WI38 (cell line): ENCODE data around the gene LGI2.

Experiments
- H3K4me3 ChIP-seq: 2 replicates; pipeline ENCODE4 v1.5.1; 2011; ENCODE audit warnings: low read depth, mild to moderate bottlenecking, control low read depth, low read length
- TF ChIP-seq, protein P1 (sequence below): IDR thresholded peaks from 2 replicates; pipeline ENCODE4 v1.5.1; 2012; ENCODE audit warnings: low read depth, mild to moderate bottlenecking, control low read depth, low read length

Gene LGI2

GRCh38 chr4:25050370-25051078, 19.8 kb upstream of the LGI2 start:
- H3K4me3 ChIP-seq = no peak overlapping the region
- TF ChIP-seq, protein P1, sequence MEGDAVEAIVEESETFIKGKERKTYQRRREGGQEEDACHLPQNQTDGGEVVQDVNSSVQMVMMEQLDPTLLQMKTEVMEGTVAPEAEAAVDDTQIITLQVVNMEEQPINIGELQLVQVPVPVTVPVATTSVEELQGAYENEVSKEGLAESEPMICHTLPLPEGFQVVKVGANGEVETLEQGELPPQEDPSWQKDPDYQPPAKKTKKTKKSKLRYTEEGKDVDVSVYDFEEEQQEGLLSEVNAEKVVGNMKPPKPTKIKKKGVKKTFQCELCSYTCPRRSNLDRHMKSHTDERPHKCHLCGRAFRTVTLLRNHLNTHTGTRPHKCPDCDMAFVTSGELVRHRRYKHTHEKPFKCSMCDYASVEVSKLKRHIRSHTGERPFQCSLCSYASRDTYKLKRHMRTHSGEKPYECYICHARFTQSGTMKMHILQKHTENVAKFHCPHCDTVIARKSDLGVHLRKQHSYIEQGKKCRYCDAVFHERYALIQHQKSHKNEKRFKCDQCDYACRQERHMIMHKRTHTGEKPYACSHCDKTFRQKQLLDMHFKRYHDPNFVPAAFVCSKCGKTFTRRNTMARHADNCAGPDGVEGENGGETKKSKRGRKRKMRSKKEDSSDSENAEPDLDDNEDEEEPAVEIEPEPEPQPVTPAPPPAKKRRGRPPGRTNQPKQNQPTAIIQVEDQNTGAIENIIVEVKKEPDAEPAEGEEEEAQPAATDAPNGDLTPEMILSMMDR = no peak

DNA sequence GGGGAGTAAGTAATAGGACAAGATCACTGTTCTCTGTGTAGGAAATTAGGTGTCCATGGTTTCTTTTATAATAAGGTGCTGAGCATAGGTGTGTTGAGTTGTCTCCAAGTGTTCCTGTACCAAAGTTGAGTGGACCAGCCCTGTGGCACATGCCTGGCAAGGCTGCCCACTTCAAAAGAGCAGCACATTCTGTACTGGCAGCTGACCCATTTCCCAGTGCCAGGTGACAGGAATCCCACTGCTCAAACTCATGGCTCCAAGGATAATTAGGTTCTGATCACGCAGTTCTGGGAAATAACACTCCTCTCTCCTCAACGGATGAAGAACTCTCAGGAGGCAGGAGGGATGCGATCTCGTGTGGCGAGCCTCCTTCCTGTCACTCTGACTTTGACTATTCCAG, 12.8 kb upstream of the LGI2 start:
- no peak overlapping the region for H3K4me3 ChIP-seq

DNA sequence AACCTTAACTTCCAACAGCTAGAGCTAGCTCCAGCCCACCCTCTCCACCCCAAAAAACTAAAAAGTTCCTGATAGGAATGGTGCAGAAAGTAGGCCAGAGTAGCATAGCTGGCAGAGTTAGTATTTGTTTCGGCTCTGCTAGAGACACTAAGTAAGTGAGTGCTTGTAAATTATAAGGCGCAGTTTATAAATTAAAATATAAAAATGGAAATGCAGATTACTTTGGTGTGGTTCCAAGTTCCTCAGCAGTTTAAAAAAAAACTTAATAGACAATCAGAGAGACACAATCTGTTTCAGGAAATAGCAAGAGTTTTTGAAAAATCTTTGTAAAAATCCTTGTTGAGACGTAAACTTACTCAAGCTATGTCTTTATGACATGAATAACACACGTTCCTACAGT, 2.8 kb upstream of the LGI2 start:
- TF ChIP-seq, protein P1 = no peak
- no peak overlapping the region for H3K4me3 ChIP-seq

More for the DNA sequence above, 12.8 kb upstream of the LGI2 start:
- TF ChIP-seq, protein P1 = no peak

- no peak overlapping the region for H3K4me3 ChIP-seq
- TF ChIP-seq, protein P1 = no peak
These were observed 1.4 kb upstream of the LGI2 start for GRCh38 chr4:25032126-25032525.

DNA sequence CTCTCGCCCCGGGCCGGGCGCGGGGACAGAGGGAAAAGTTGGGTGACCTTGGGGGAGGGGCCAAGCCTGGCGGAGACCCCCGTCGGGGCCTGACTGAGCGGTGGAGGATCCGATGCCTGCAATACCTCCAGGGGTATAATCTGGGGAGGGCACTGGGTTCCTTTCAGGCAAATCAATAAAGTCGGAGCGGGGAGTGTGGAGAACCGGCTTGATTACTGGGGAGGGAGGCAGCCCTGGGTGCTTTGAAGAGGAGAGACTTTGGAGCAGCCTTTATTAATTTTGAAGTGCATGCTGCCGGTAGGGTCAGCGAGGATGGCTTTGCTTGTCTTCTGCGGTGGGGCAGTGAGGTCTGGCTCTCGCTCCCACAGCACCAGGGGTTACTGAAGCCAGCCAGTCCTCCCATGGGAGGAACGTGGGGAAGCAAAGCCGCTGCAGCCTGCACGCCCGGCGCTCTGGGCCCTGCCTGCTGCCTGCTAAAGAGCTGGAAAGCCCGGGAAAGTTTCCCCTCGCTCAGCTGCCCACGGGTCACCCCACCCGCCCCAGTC, 403 bp upstream of the LGI2 start:
- TF ChIP-seq, protein P1 = no peak
- no peak overlapping the region for H3K4me3 ChIP-seq

- no peak overlapping the region for H3K4me3 ChIP-seq
- TF ChIP-seq, protein P1 = no peak
These were observed 1.1 kb downstream of the LGI2 start for GRCh38 chr4:25029479-25030276.

DNA sequence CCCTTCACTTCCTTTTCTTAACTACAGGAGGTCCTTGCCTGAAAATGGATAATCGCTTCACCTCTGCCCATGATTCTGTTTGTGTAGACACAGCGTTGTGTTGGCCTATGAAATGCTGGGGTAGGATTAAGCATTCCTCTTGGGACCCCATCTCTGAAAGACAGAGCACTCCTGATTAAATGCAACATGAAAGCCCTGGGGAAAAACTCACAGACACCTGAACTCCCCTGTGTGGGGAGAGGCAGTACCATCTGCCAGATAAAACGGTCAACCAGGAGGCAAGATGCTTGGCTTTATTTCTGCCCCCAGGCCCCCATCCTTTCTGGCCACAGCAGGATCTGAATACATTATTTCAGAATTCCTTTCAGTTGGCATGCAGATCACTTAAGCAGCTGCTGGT, 1.9 kb downstream of the LGI2 start:
- TF ChIP-seq, protein P1 = no peak
- H3K4me3 ChIP-seq = no peak overlapping the region
